Transverse colon (tissue), 4 donors: ENCODE results near the gene WWOX. TPM values are rescaled to one million over a fixed set of nuclear protein-coding genes. Genes with fewer than 3 reads are reported as not detected.

Source experiments
- DNase-seq: peaks from one replicate; pipeline ENCODE4 v3.0.0-alpha.2; 2019
- H3K27ac ChIP-seq, 4 donors: fragments of 200-600 bp; sonication (generic); 2 replicates each; pipeline ENCODE4 v1.5.1; 2016 to 2018; ENCODE audit warnings: inconsistent platforms in 4 of 4
- H3K27me3 ChIP-seq: fragments of 200-600 bp; sonication (generic); 2 replicates; pipeline ENCODE4 v1.5.1; 2017; ENCODE audit warnings: inconsistent platforms
- H3K36me3 ChIP-seq, 4 donors: fragments of 200-600 bp; sonication (generic); 2 replicates each; pipeline ENCODE4 v1.5.1; 2017 to 2019; ENCODE audit warnings: inconsistent platforms in 4 of 4
- H3K4me1 ChIP-seq, 4 donors: fragments of 200-600 bp; sonication (generic); 2 replicates each; pipeline ENCODE4 v1.5.1; 2017 to 2020; ENCODE audit warnings: inconsistent platforms in 4 of 4
- H3K4me3 ChIP-seq, 4 donors: fragments of 200-600 bp; sonication (generic); 1 replicate in 1 of 4; 2 replicates in 3 of 4; pipeline versions ENCODE4 v1.5.1 to v1.6.1; 2017 to 2019; ENCODE audit warnings: inconsistent platforms in 4 of 4
- H3K9me3 ChIP-seq, 2 donors: fragments of 200-600 bp; sonication (generic); 2 replicates each; pipeline ENCODE4 v1.5.1; 2017 to 2019; ENCODE audit warnings: inconsistent platforms in 2 of 2
- EP300 ChIP-seq: sonication (generic); formaldehyde crosslinking; IDR thresholded peaks from one replicate; pipeline ENCODE4 v1.6.1; 2017; ENCODE audit warnings: antibody characterized with exemption, low read depth
- POLR2A ChIP-seq: fragments of 450-650 bp; IDR thresholded peaks from one replicate; pipeline ENCODE4 v1.6.1; 2016; ENCODE audit warnings: antibody characterized with exemption, mild to moderate bottlenecking, moderate library complexity
- POLR2AphosphoS5 ChIP-seq, 3 donors: sonication (generic); formaldehyde crosslinking; IDR thresholded peaks; one replicate each; pipeline ENCODE4 v1.6.1; 2016; ENCODE audit warnings: antibody characterized with exemption in 3 of 3
- WGBS, 2 donors: methylation state at CpG; one replicate each; pipeline ENCODE4 v1.1.5; 2018; ENCODE audit warnings: low coverage in 1 of 2; 5-methylcytosine and 5-hydroxymethylcytosine counted together
- in situ Hi-C, 4 donors: fragments of 200-750 bp; cut with MboI; loops; one replicate each; pipeline versions ENCODE4 v1.15.0 to v1.15.1; 2017; ENCODE audit warnings: low sequenced_read_pairs in 3 of 4, low pct_ligation_motif_present in 1 of 4, low pct_unique_long_range_greater_than_20kb in 1 of 4
- intact Hi-C: fragments of 100-400 bp; cut with DNase I; formaldehyde crosslinking; loops from one replicate; pipeline ENCODE4 v1.15.1; 2023; ENCODE audit warnings: low total_unique reads
- total RNA-seq, 4 donors: library from RNA; depleted of rRNA; stranded (reverse); fragments of >200 nt; gene quantifications; one replicate each; pipeline ENCODE4 v1.1.0, GENCODE V29; 2016
- TF ChIP-seq, protein P1 (sequence below), 5 experiments: fragments of 200-600 bp in 3 of 5; fragments of 450-650 bp in 2 of 5; sonication (generic) in 3 of 5; IDR thresholded peaks; 1 replicate in 2 of 5; 2 replicates in 3 of 5; pipeline ENCODE4 v1.5.1; 2016 to 2017; ENCODE audit warnings: antibody characterized with exemption in 5 of 5, inconsistent platforms in 3 of 5, mild to moderate bottlenecking in 2 of 5, moderate library complexity in 1 of 5

The WWOX gene
- total RNA-seq, 4 donors from 2014 or later: 11.2 to 53.8 (median 24.8) TPM

DNA sequence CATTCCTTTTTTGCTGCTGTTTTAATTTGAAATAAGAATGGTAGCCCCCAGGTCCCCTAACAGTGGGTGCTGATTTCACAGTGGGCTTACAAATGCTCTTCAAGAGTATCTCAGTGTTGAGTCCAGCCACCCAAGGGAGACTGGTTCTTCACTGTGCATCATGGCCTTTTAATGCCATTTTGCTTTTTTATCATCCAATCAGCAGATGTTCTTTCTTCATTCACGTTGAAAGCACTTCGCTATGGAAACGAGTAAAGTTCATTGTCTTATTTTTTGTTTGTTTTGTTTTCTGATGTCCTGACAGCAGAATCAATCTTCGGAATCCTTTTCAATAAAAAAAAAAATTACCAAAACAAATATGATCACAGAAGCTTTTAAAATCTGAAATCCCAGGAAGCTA is 1072.0 kb downstream of the WWOX start:
- in situ Hi-C loops: no loop called here
- TF ChIP-seq, protein P1, sequence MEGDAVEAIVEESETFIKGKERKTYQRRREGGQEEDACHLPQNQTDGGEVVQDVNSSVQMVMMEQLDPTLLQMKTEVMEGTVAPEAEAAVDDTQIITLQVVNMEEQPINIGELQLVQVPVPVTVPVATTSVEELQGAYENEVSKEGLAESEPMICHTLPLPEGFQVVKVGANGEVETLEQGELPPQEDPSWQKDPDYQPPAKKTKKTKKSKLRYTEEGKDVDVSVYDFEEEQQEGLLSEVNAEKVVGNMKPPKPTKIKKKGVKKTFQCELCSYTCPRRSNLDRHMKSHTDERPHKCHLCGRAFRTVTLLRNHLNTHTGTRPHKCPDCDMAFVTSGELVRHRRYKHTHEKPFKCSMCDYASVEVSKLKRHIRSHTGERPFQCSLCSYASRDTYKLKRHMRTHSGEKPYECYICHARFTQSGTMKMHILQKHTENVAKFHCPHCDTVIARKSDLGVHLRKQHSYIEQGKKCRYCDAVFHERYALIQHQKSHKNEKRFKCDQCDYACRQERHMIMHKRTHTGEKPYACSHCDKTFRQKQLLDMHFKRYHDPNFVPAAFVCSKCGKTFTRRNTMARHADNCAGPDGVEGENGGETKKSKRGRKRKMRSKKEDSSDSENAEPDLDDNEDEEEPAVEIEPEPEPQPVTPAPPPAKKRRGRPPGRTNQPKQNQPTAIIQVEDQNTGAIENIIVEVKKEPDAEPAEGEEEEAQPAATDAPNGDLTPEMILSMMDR (IDR thresholded peaks at IDR 0.05): no peak
- TF ChIP-seq POLR2A (no peak), EP300 (no peak), POLR2AphosphoS5 (IDR thresholded peaks at IDR 0.05) (no peak)
- WGBS, 2 donors: 81 to 83% methylated on average over 4 of the region's 4 CpGs
- no peak overlapping the region for H3K27ac ChIP-seq
- DNase-seq: no peak
- no peak overlapping the region for H3K4me3 ChIP-seq
- H3K36me3 ChIP-seq: no peaks in the 10 kb centered on the region
- no peaks in the 10 kb centered on the region for H3K9me3 ChIP-seq
- intact Hi-C loops: no loop called here
- H3K27me3 ChIP-seq: no peaks in the 10 kb centered on the region
- no peaks in the 10 kb centered on the region for H3K4me1 ChIP-seq

DNA sequence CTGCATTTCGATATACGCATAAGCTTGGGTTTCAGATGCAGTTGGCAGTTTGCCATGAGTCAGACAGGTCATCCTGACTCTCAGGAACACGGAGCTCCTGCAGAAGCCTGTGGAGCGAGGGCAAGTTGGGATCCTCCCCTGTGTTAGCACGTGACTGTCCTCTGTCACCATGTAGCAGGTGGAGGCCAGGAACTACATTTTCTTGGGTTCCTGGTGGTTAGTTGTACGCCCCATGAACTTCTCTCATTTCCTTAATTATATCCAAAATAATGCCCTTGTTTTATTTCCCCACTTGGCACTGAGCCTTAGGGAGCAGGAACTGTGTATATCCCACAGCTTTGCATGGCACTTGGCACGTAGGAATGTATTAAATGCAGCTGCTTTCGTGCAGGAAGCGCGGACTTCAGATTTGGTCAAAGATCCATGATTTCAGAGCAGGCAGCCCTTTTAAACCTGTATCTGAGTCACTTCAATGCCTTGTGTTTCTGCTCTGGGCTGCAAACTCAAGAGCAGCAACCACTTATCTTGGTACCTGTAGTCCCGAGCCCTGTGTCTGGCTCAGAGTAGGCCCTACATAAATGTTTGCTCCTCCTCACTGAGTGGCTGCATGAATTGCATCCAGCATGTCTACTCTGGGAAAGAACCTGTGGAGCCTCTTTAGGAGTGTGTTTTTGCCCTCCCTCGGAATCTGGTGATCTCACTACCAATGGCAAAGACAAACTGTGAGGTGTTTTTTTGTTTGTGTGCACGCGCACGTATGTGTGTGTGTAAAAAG is 1072.7 kb downstream of the WWOX start:
- H3K36me3 ChIP-seq: no peaks in the 10 kb centered on the region
- intact Hi-C loops: no loop called here
- no peak overlapping the region for H3K4me3 ChIP-seq
- no peak for DNase-seq
- TF ChIP-seq POLR2AphosphoS5 (IDR thresholded peaks at IDR 0.05) (no peak), POLR2A (no peak), EP300 (no peak)
- TF ChIP-seq, protein P1 (IDR thresholded peaks at IDR 0.05): no peak
- 84 to 90% methylated on average over 5 to 15 of the region's 15 CpGs for WGBS, 2 donors
- in situ Hi-C loops: no loop called here
- H3K27ac ChIP-seq: no peak overlapping the region
- H3K9me3 ChIP-seq: no peaks in the 10 kb centered on the region
- H3K4me1 ChIP-seq: no peaks in the 10 kb centered on the region
- H3K27me3 ChIP-seq: no peaks in the 10 kb centered on the region

DNA sequence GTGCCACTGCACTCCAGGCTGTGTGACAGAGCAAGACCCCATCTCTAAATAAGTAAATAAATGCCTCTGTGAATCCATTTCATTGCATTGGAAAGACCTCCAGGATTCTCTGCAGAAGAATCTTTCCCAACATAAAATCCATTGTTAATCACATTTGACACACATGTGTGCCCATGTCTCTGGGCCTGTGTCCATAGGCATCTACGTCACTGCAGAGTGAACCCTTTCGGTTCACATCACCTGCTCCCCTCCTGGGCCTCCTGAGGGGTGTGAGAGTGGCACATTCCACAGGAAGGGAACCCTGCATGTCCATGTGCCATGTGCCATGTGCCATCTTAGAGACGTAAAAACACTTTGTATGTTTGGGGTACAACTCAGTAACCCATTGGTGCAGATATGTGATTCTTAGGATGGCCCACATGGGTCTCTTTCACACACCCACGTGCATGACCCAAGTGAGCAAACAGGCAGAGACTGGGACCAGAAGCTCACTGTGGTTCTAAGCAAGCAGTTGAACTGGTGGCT is 1073.6 kb downstream of the WWOX start:
- H3K4me1 ChIP-seq: no peaks in the 10 kb centered on the region
- TF ChIP-seq POLR2AphosphoS5 (IDR thresholded peaks at IDR 0.05) (no peak), EP300 (no peak), POLR2A (no peak)
- TF ChIP-seq, protein P1 (IDR thresholded peaks at IDR 0.05): no peak
- H3K27me3 ChIP-seq: no peaks in the 10 kb centered on the region
- no peak overlapping the region for H3K27ac ChIP-seq
- no peaks in the 10 kb centered on the region for H3K9me3 ChIP-seq
- in situ Hi-C loops (no loop called here), intact Hi-C loops (no loop called here)
- no peak overlapping the region for H3K4me3 ChIP-seq
- H3K36me3 ChIP-seq: no peaks in the 10 kb centered on the region
- 91% methylated on average over 4 of the region's 4 CpGs; no CpG with 5 or more reads in 1 of the 2 donors for WGBS, 2 donors
- no peak for DNase-seq

DNA sequence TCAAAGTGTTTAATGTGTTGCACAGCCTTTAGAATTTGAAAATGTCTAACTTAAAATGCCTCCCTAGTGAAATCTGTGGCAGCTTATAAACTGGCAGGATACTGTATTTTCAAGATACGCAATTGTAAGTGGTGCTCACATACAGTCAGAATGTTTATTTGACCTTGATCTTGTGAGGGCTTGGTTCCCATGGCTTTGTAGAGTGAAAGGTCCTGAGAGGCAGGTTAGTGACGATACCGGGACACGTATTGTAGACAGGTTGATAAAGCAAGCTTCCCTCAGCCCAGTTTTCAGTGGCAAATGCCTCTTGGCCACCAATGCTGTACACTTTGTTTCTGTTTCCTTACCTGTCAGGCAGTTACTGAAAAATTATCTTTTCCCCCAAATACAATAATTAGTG is 1074.5 kb downstream of the WWOX start:
- Histone ChIP-seq H3K4me3 (no peak overlapping the region), H3K27me3 (no peaks in the 10 kb centered on the region), H3K4me1 (no peaks in the 10 kb centered on the region), H3K27ac (no peak overlapping the region), H3K36me3 (no peaks in the 10 kb centered on the region), H3K9me3 (no peaks in the 10 kb centered on the region)
- in situ Hi-C loops (no loop called here), intact Hi-C loops (no loop called here)
- TF ChIP-seq POLR2A (no peak), EP300 (no peak), POLR2AphosphoS5 (IDR thresholded peaks at IDR 0.05) (no peak)
- TF ChIP-seq, protein P1 (IDR thresholded peaks at IDR 0.05): no peak
- no peak for DNase-seq
- 85 to 100% methylated on average over 1 to 4 of the region's 4 CpGs for WGBS, 2 donors
